Measurements from ENCODE around the gene GATA5. TPM values are rescaled to one million over a fixed set of nuclear protein-coding genes. Genes with fewer than 3 reads are reported as not detected.

Gene GATA5
- total RNA-seq, 1 donor from 2014 or later: not detected

DNA sequence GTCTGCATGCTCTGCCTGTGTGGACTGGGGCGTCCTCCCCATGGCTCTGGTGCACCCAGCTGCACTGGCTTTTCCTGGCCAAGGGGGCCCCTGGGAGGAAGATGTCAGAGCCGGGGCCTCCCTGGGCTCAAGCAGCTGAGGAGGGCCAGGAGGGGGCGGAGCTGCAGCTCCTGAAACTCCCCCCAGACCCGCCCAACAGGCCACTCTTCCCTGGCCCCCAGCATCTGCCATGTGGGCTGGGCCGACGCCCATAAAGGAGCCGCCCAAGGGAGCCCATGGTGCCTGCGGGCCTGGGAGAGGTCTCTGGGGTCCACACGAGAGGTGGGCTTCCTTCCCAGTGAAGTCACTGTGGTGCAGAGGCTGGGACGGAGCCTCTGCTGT lies 52.5 kb downstream of the GATA5 start:
- no peak overlapping the region for H3K4me3 Mint-ChIP-seq (ENCODE audit: unreplicated experiment)
- TF ChIP-seq CTCF (IDR thresholded peaks at IDR 0.05): no peak
- H3K9me3 Mint-ChIP-seq (ENCODE audit: low read depth): no peaks in the 10 kb centered on the region
- peaks cover 4% of the 10 kb centered on the region for H3K27me3 Mint-ChIP-seq (ENCODE audit: low read depth)
- no peak overlapping the region for H3K27ac Mint-ChIP-seq (ENCODE audit: unreplicated experiment)
- H3K4me1 Mint-ChIP-seq (ENCODE audit: low read depth): no peaks in the 10 kb centered on the region
- DNase-seq (ENCODE audit: low spot score): no peak
- H3K36me3 Mint-ChIP-seq (ENCODE audit: low read depth): no peaks in the 10 kb centered on the region

DNA sequence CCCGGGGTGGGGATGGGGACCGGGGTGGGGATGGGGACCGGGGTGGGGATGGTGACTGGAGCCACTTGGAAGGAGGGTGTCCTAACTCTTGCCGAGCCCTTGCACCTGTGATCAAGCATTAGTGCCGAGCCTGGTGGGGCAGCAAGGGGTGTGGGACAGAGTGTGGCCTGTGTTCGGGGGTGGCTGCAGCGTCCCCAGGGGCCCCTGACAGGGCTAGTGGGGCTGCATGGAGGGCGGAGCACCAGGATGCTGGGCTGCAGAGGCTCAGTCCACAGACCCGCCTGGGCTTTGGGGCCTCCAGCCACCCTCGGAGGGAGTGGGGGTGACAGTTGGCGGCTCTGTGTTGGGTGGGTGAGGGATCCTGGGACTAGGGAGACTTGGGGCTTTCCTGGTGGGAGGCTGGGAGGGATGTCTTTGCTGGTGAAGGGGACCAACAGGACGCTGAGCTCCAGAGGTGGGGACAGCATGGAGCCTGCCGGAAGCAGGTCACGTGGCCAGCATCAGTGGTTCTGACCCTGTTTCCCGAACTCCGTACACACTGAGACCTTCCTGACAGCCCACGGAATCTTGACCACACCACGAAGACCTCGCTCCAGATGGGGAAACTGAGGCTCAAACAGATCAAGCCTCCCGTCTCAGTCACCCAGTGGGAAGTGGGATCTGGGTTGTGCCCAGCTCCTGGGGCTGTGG lies 53.0 kb downstream of the GATA5 start:
- H3K36me3 Mint-ChIP-seq (ENCODE audit: low read depth): no peaks in the 10 kb centered on the region
- peaks cover 4% of the 10 kb centered on the region for H3K27me3 Mint-ChIP-seq (ENCODE audit: low read depth)
- DNase-seq (ENCODE audit: low spot score): no peak
- no peaks in the 10 kb centered on the region for H3K4me1 Mint-ChIP-seq (ENCODE audit: low read depth)
- no peak for TF ChIP-seq CTCF (IDR thresholded peaks at IDR 0.05)
- H3K27ac Mint-ChIP-seq (ENCODE audit: unreplicated experiment): no peak overlapping the region
- no peaks in the 10 kb centered on the region for H3K9me3 Mint-ChIP-seq (ENCODE audit: low read depth)
- H3K4me3 Mint-ChIP-seq (ENCODE audit: unreplicated experiment): no peak overlapping the region

DNA sequence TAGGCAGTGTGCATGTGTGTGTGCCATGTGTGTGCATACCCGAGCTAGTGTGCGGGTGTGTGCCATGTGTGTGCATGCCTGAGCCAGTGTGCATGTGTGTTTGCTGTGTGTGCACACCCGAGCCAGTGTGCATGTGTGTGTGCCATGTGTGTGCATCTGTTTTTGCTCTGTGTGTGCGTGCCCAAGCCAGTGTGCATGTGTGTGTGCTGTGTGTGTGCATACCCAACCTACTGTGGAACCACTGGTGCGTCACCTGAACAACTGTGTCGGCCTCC lies 54.1 kb downstream of the GATA5 start:
- H3K27me3 Mint-ChIP-seq (ENCODE audit: low read depth): peaks cover 4% of the 10 kb centered on the region
- H3K9me3 Mint-ChIP-seq (ENCODE audit: low read depth): no peaks in the 10 kb centered on the region
- no peaks in the 10 kb centered on the region for H3K4me1 Mint-ChIP-seq (ENCODE audit: low read depth)
- H3K36me3 Mint-ChIP-seq (ENCODE audit: low read depth): no peaks in the 10 kb centered on the region
- no peak for TF ChIP-seq CTCF (IDR thresholded peaks at IDR 0.05)
- DNase-seq (ENCODE audit: low spot score): no peak
- no peak overlapping the region for H3K4me3 Mint-ChIP-seq (ENCODE audit: unreplicated experiment)
- H3K27ac Mint-ChIP-seq (ENCODE audit: unreplicated experiment): no peak overlapping the region

DNA sequence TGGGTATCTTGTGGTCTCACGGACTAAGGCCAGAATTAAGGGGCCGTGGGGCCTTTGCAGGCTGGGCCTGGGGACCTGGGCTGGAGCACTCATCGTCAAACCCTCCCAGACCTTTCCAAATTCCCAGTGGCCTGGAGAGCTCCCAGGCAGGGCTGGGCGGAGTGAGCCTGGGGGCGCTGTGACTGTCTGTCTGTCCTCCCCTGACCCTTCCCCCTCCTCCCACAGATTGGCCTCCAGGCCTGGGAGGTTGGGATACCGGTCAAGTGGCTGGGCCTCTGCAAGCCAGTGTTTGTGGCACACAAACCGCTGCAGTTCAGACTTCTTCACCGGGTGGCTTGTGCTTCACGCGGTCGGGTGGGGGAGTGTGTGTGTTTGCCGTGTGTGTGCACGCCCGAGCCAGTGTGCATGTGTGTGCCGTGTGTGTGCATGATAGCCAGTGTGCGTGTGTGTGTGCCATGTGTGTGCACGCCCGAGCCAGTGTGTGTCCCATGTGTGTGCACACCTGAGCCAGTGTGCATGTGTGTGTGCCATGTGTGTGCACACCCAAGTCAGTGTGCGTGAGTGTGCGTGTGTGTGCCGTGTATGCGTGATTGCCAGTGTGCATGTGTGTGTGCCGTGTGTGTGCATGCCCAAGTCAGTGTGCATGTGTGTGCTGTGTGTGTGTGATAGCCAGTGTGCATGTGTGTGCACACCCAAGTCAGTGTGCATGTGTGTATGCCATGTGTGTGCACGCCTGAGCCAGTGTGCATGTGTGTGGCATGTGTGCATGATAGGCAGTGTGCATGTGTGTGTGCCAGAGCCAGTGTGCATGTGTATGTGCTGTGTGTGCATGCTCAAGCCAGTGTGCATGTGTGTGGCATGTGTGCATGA lies 54.7 kb downstream of the GATA5 start:
- Mint-ChIP-seq H3K27me3 (ENCODE audit: low read depth) (peaks cover 4% of the 10 kb centered on the region), H3K4me1 (ENCODE audit: low read depth) (no peaks in the 10 kb centered on the region), H3K9me3 (ENCODE audit: low read depth) (no peaks in the 10 kb centered on the region), H3K4me3 (ENCODE audit: unreplicated experiment) (no peak overlapping the region), H3K27ac (ENCODE audit: unreplicated experiment) (no peak overlapping the region), H3K36me3 (ENCODE audit: low read depth) (no peaks in the 10 kb centered on the region)
- TF ChIP-seq CTCF (IDR thresholded peaks at IDR 0.05): no peak
- DNase-seq (ENCODE audit: low spot score): no peak

GRCh38 chr20:62419759-62420158 lies 56.0 kb downstream of the GATA5 start:
- no peak for DNase-seq (ENCODE audit: low spot score)
- no peak for TF ChIP-seq CTCF (IDR thresholded peaks at IDR 0.05)
- H3K9me3 Mint-ChIP-seq (ENCODE audit: low read depth): no peaks in the 10 kb centered on the region
- H3K4me1 Mint-ChIP-seq (ENCODE audit: low read depth): no peaks in the 10 kb centered on the region
- H3K36me3 Mint-ChIP-seq (ENCODE audit: low read depth): no peaks in the 10 kb centered on the region
- H3K4me3 Mint-ChIP-seq (ENCODE audit: unreplicated experiment): no peak overlapping the region
- no peak overlapping the region for H3K27ac Mint-ChIP-seq (ENCODE audit: unreplicated experiment)
- peaks cover 4% of the 10 kb centered on the region for H3K27me3 Mint-ChIP-seq (ENCODE audit: low read depth)
